GM23248 (cell line): Measurements from ENCODE around the gene NDUFA11. TPM values are rescaled to one million over a fixed set of nuclear protein-coding genes. Genes with fewer than 3 reads are reported as not detected.

ENCODE experiments used
- DNase-seq: peaks from one replicate; pipeline ENCODE4 v3.0.0-alpha.2; 2015
- H2AFZ ChIP-seq: fragments of 200-600 bp; sonication (generic); 2 replicates; pipeline ENCODE4 v1.6.1; 2016; ENCODE audit warnings: antibody characterized with exemption
- H3F3A ChIP-seq: fragments of 200-600 bp; sonication (generic); 2 replicates; pipeline ENCODE4 v1.6.1; 2016; ENCODE audit warnings: mild to moderate bottlenecking, antibody characterized with exemption, mixed run types; ENCODE audit not compliant: insufficient read depth
- H3K27ac ChIP-seq: fragments of 200-600 bp; sonication (generic); 2 replicates; pipeline ENCODE4 v1.5.1; 2016; ENCODE audit warnings: mild to moderate bottlenecking
- H3K27me3 ChIP-seq: fragments of 200-600 bp; sonication (generic); replicated peaks from 2 replicates; pipeline ENCODE4 v1.6.1; 2016; ENCODE audit warnings: mild to moderate bottlenecking; ENCODE audit not compliant: insufficient read depth
- H3K36me3 ChIP-seq: fragments of 200-600 bp; sonication (generic); 2 replicates; pipeline ENCODE4 v1.6.1; 2016; ENCODE audit warnings: low read depth, mild to moderate bottlenecking
- H3K4me1 ChIP-seq: fragments of 200-600 bp; sonication (generic); 2 replicates; pipeline ENCODE4 v1.6.1; 2016; ENCODE audit warnings: mild to moderate bottlenecking; ENCODE audit not compliant: insufficient read depth
- H3K4me2 ChIP-seq: fragments of 200-600 bp; sonication (generic); one replicate; pipeline ENCODE4 v1.6.1; 2016; ENCODE audit warnings: mild to moderate bottlenecking; ENCODE audit not compliant: unreplicated experiment
- H3K4me3 ChIP-seq: fragments of 200-600 bp; sonication (generic); 2 replicates; pipeline ENCODE4 v1.5.1; 2016; ENCODE audit warnings: mild to moderate bottlenecking
- H3K79me2 ChIP-seq: fragments of 200-600 bp; sonication (generic); 2 replicates; pipeline ENCODE4 v1.6.1; 2016; ENCODE audit warnings: mild to moderate bottlenecking; ENCODE audit not compliant: insufficient read depth
- H3K9ac ChIP-seq: fragments of 200-600 bp; sonication (generic); 2 replicates; pipeline ENCODE4 v1.6.1; 2016; ENCODE audit warnings: mild to moderate bottlenecking
- H3K9me2 ChIP-seq: fragments of 200-600 bp; sonication (generic); 2 replicates; pipeline ENCODE4 v1.6.1; 2016; ENCODE audit warnings: mixed run types, mild to moderate bottlenecking, moderate library complexity; ENCODE audit not compliant: insufficient read depth
- H3K9me3 ChIP-seq: fragments of 200-600 bp; sonication (generic); one replicate; pipeline ENCODE4 v1.6.1; 2017; ENCODE audit warnings: low read depth
- H4K20me1 ChIP-seq: fragments of 200-600 bp; sonication (generic); 2 replicates; pipeline ENCODE4 v1.6.0; 2016; ENCODE audit not compliant: insufficient read depth
- EZH2 ChIP-seq: fragments of 200-600 bp; sonication (generic); IDR thresholded peaks from 2 replicates; pipeline ENCODE4 v1.6.1; 2018; ENCODE audit warnings: antibody characterized with exemption, mild to moderate bottlenecking; ENCODE audit not compliant: insufficient read depth, poor library complexity, severe bottlenecking
- EZH2phosphoT487 ChIP-seq: fragments of 200-600 bp; sonication (generic); IDR thresholded peaks from 2 replicates; pipeline ENCODE4 v1.6.1; 2018; ENCODE audit warnings: antibody characterized with exemption, moderate library complexity, mild to moderate bottlenecking, low read depth; ENCODE audit not compliant: insufficient read depth
- WGBS, 2 experiments: methylation state at CpG; one replicate each; pipeline ENCODE4 v1.1.6; 2015 to 2017; ENCODE audit warnings: low lambda C conversion rate in 2 of 2, low coverage in 1 of 2; ENCODE audit errors: missing lambda C conversion rate in 2 of 2; 5-methylcytosine and 5-hydroxymethylcytosine counted together
- in situ Hi-C: fragments of 300-500 bp; cut with MboI; formaldehyde crosslinking; loops from 2 replicates; pipeline ENCODE4 v1.15.0; 2020
- polyA plus RNA-seq: library from polyadenylated mRNA; unstranded; fragments of >200 nt; fragmentation: Nextera tagmentation; extraction: Ambion mirVana; gene quantifications from 2 replicates; pipeline ENCODE4 v1.2.1, GENCODE V29; 2016
- total RNA-seq: library from RNA; depleted of rRNA; stranded (reverse); fragments of >200 nt; shearing (Covaris generic); gene quantifications from 2 replicates; pipeline ENCODE4 v1.2.3, GENCODE V29; 2014

The NDUFA11 gene
- total and polyA plus RNA-seq, 2 experiments from 2014 or later = 231 to 588 TPM

DNA sequence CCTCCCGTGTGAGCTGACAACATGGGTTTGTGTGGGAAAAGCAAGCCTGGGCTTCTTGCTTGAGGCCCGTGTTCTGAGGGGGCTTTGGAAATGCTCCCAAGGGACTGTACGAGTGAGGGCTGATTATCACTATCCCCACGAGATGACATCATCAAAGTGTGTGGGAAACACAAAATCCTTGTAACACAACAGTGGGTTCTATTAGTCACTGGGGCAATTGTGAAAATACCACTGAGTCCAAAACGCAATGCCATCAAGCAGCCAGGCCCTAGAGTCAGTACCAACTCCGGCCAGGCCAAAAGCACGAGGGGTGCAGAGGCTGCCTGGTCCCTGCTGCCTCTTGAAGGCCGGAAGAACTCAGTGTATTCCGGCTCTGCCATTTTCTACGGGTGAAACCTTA is 40.0 kb upstream of the NDUFA11 start:
- WGBS, 2 experiments = 75 to 78% methylated on average over 10 of the region's 10 CpGs
- DNase-seq = peak; percentile 54
- no peaks in the 10 kb centered on the region for H3K27me3 ChIP-seq

DNA sequence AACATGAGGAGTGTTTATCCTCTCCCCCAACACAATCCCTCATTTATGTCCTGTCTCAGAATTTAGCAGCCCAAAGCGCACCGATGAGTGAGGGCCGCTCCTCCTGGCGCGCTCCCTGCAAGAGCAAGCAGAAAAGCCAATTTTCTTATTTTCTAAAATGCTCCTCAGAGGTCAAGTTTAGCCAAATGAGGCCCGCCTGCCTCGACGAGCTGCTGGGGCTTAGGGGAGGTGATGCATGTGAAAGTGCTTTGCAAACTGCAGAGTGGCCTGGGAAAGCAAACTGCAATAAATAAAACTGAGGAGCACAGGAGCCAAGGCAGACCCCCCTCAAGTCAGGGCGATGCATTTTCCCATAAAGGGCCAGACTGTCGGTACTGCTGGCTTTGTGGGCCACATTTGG is 39.5 kb upstream of the NDUFA11 start:
- Histone ChIP-seq H3K4me1 (peaks cover 11% of the 10 kb centered on the region; the same call in 1 of the 2 replicates), H3K27me3 (no peaks in the 10 kb centered on the region), H3K9me2 (no peaks in the 10 kb centered on the region), H3F3A (0 out of 2 replicates have a peak, but pooled peaks cover 10% of the 10 kb centered on the region), H3K4me2 (no peak overlapping the region), H3K4me3 (no peak overlapping the region), H3K79me2 (peaks cover 88% of the 10 kb centered on the region), H3K27ac (no peak overlapping the region), H4K20me1 (no peaks in the 10 kb centered on the region; the same call in 1 of the 2 replicates), H3K9ac (no peak overlapping the region), H2AFZ (no peak overlapping the region), H3K9me3 (no peaks in the 10 kb centered on the region), H3K36me3 (0 out of 2 replicates have a peak, but pooled peaks cover 2% of the 10 kb centered on the region)
- in situ Hi-C loops = no loop called here
- no peak for DNase-seq
- TF ChIP-seq EZH2 = no peak
- TF ChIP-seq EZH2phosphoT487 = no peak
- WGBS, 2 experiments = 87 to 88% methylated on average over 10 of the region's 10 CpGs

More for the DNA sequence above, 40.0 kb upstream of the NDUFA11 start:
- Histone ChIP-seq H3K9me2 (no peaks in the 10 kb centered on the region), H3K4me3 (no peak overlapping the region), H3K4me1 (peaks cover 11% of the 10 kb centered on the region; the same call in 1 of the 2 replicates), H3K36me3 (0 out of 2 replicates have a peak, but pooled peaks cover 2% of the 10 kb centered on the region), H3K27ac (no peak overlapping the region), H3K4me2 (no peak overlapping the region), H4K20me1 (no peaks in the 10 kb centered on the region; the same call in 1 of the 2 replicates), H3K79me2 (peaks cover 88% of the 10 kb centered on the region), H3F3A (0 out of 2 replicates have a peak, but pooled peaks cover 10% of the 10 kb centered on the region), H3K9ac (no peak overlapping the region), H3K9me3 (no peaks in the 10 kb centered on the region), H2AFZ (no peak overlapping the region)
- TF ChIP-seq EZH2 (no peak), EZH2phosphoT487 (no peak)
- in situ Hi-C loops = no loop called here

DNA sequence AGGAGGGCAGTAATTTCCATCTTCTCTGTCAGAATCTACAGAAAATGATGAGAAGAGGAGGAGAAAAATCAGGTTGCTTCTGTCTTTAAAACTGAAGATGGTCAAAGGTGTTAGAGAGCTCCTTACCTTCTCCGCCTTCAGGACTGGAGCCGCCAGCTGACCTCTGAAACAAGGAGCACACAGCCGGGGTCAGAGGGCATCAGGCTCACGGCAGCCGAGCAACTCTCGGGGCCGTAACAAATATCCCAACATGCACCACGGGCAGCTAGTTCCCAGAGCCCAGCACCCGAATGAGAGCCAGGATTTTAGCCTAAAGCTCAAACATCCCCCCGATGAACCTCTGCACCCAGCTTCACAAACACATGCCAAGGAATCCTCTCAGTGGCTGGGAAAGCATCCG is 38.1 kb upstream of the NDUFA11 start:
- no peak overlapping the region for H3K4me3 ChIP-seq
- no peak for TF ChIP-seq EZH2
- TF ChIP-seq EZH2phosphoT487 = no peak
- 0 out of 2 replicates have a peak, but pooled peaks cover 2% of the 10 kb centered on the region for H3K36me3 ChIP-seq
- no peaks in the 10 kb centered on the region for H3K9me3 ChIP-seq
- H4K20me1 ChIP-seq = no peaks in the 10 kb centered on the region; the same call in 1 of the 2 replicates
- H3K27ac ChIP-seq = no peak overlapping the region
- no peaks in the 10 kb centered on the region for H3K4me1 ChIP-seq
- no peak overlapping the region for H2AFZ ChIP-seq
- no peaks in the 10 kb centered on the region for H3K27me3 ChIP-seq
- H3K9ac ChIP-seq = no peak overlapping the region
- peaks cover 85% of the 10 kb centered on the region for H3K79me2 ChIP-seq
- DNase-seq = no peak
- H3K4me2 ChIP-seq = no peak overlapping the region
- in situ Hi-C loops = no loop called here
- 92 to 95% methylated on average over 11 of the region's 11 CpGs for WGBS, 2 experiments
- 0 out of 2 replicates have a peak, but pooled peaks cover under 1% of the 10 kb centered on the region for H3F3A ChIP-seq
- H3K9me2 ChIP-seq = no peaks in the 10 kb centered on the region

DNA sequence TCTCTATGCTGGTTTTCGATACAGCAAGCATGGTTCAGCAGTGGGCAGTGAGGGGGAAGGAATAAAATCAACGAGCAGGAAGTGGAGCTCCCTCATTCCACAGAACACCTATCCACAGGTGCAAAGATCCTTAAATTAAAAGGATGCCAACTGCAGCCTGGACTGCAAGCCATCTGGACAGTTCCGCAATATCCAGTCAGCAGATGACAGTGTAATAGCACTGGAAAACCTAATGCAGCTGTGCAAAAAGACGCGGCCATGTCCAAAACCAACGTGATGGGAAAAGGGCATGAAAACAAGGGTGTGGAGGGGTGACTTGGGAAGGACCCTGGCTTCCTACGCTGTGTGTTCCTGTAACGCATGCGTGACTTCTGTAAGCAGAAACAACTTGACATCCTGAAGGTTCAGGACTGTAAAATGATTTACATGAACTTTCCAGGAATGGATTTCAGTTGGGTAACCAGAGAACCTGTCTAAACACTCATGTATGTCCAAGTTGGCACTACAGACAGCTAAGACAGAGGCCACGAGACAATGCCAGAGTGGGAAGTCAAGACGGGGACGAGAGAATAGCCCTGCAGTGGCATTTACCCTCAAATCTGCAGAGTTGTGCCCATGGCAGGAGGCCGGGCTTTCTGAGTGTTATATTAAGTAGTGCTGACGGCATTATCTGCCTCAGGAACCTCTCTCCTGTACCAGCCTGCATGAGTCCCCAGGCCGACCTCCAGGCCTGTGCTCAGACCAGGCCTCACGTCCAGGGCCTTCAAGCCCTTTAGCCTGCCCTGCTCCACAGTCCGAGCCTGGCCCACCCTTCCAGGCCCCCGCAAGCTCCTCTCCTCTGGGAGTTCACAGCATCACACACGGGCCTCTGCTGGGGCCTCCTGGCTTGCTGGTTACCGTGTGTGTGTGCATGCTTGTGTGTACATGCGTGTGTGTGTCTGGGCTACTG is 36.9 kb upstream of the NDUFA11 start:
- no peaks in the 10 kb centered on the region for H3K27me3 ChIP-seq
- H3K9me3 ChIP-seq = no peaks in the 10 kb centered on the region
- no peak overlapping the region for H3K4me3 ChIP-seq
- H3K36me3 ChIP-seq = 0 out of 2 replicates have a peak, but pooled peaks cover 2% of the 10 kb centered on the region
- H3K9me2 ChIP-seq = no peaks in the 10 kb centered on the region
- TF ChIP-seq EZH2 (no peak), EZH2phosphoT487 (no peak)
- no peak for DNase-seq
- H3K4me1 ChIP-seq = peaks cover 6% of the 10 kb centered on the region
- peaks cover 11% of the 10 kb centered on the region for H3F3A ChIP-seq
- in situ Hi-C loops = no loop called here
- H4K20me1 ChIP-seq = no peaks in the 10 kb centered on the region; the same call in 1 of the 2 replicates
- peaks cover 79% of the 10 kb centered on the region for H3K79me2 ChIP-seq
- no peak overlapping the region for H3K27ac ChIP-seq
- no peak overlapping the region for H3K4me2 ChIP-seq
- WGBS, 2 experiments = 83 to 84% methylated on average over 21 of the region's 21 CpGs
- H2AFZ ChIP-seq = no peak overlapping the region
- no peak overlapping the region for H3K9ac ChIP-seq
